ENCODE data around the gene CFAP221. TPM values are rescaled to one million over a fixed set of nuclear protein-coding genes. Genes with fewer than 3 reads are reported as not detected.

CFAP221 gene
- total RNA-seq, 1 donor from 2014 or later = not detected

- intact Hi-C loops (cut with DNase I) = no loop called here
- H3K27me3 ChIP-seq = no peaks in the 10 kb centered on the region
- TF ChIP-seq, protein P1, sequence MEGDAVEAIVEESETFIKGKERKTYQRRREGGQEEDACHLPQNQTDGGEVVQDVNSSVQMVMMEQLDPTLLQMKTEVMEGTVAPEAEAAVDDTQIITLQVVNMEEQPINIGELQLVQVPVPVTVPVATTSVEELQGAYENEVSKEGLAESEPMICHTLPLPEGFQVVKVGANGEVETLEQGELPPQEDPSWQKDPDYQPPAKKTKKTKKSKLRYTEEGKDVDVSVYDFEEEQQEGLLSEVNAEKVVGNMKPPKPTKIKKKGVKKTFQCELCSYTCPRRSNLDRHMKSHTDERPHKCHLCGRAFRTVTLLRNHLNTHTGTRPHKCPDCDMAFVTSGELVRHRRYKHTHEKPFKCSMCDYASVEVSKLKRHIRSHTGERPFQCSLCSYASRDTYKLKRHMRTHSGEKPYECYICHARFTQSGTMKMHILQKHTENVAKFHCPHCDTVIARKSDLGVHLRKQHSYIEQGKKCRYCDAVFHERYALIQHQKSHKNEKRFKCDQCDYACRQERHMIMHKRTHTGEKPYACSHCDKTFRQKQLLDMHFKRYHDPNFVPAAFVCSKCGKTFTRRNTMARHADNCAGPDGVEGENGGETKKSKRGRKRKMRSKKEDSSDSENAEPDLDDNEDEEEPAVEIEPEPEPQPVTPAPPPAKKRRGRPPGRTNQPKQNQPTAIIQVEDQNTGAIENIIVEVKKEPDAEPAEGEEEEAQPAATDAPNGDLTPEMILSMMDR (IDR thresholded peaks at IDR 0.05) = no peak
- no peak overlapping the region for H3K27ac ChIP-seq
- no peaks in the 10 kb centered on the region for H3K9me3 ChIP-seq
- H3K4me1 ChIP-seq = no peaks in the 10 kb centered on the region
- H3K36me3 ChIP-seq = peaks cover 3 to 12% of the 10 kb centered on the region in 2 donors
- no peak overlapping the region for H3K4me3 ChIP-seq
- DNase-seq (ENCODE audit: low spot score in 2 of 2) = no peak
Observed at GRCh38 chr2:119692954-119693353, 148.7 kb downstream of the CFAP221 start.

DNA sequence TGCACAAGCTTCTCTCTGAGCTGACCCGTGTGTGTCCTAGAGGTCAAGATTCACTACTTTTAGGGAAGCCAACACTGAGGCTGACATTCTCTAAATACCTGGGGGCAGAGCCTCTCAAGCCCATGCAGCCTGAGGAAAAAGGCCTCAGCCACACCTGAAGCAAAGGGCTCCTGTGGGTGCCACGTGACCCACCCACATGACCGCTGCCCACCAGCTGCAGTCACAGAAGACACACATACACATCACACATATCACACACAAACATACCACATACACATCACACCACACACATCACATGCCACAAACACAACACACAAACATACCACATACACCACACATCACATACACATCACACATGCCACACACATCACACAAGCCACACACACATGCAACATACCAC lies 149.3 kb downstream of the CFAP221 start:
- H3K36me3 ChIP-seq = peaks cover 3 to 6% of the 10 kb centered on the region in 2 donors
- H3K27me3 ChIP-seq = no peaks in the 10 kb centered on the region
- H3K27ac ChIP-seq = no peak overlapping the region
- intact Hi-C loops (cut with DNase I) = no loop called here
- no peaks in the 10 kb centered on the region for H3K9me3 ChIP-seq
- H3K4me1 ChIP-seq = no peaks in the 10 kb centered on the region
- no peak overlapping the region for H3K4me3 ChIP-seq
- TF ChIP-seq, protein P1 (IDR thresholded peaks at IDR 0.05) = no peak
- no peak for DNase-seq (ENCODE audit: low spot score in 2 of 2)

DNA sequence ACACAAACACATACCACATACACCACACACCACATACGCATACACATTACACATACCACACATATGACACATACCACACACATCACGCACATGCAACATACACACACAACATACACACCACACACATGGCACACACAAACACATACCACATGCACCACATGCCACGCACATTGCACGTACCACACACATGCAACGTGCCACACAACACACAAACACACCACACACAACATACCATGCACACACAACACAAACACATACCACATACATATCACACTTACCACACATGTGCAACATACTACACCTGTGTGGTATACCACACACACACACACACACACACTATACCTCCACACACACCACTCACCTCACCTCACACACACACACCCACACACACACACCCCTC lies 149.7 kb downstream of the CFAP221 start:
- no peak for DNase-seq (ENCODE audit: low spot score in 2 of 2)
- Histone ChIP-seq H3K27me3 (no peaks in the 10 kb centered on the region), H3K27ac (no peak overlapping the region), H3K9me3 (no peaks in the 10 kb centered on the region), H3K4me1 (no peaks in the 10 kb centered on the region), H3K36me3 (peaks cover 2 to 3% of the 10 kb centered on the region in 2 donors), H3K4me3 (no peak overlapping the region)
- intact Hi-C loops (cut with DNase I) = no loop called here
- TF ChIP-seq, protein P1 (IDR thresholded peaks at IDR 0.05) = no peak

DNA sequence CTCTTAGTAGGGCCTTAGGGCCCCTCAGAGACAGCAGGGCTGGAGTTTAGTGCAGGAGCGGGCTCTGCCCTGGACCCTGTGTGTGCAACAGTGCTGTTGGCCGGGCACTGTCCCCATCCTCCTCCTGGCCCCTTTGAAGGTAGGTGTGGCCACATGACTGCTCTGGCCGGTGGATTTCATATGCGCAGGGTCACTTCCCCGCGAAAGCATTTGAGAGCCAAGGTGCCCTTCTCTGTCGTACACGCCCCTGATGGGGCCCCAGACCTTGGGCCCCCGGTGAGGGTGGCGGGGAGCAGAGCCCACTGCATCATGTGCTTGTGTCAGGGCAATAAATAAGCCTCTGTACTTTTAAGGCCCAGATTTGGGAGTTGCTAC lies 150.2 kb downstream of the CFAP221 start:
- no peaks in the 10 kb centered on the region for H3K36me3 ChIP-seq
- H3K4me3 ChIP-seq = no peak overlapping the region
- H3K27me3 ChIP-seq = no peaks in the 10 kb centered on the region
- no peak overlapping the region for H3K27ac ChIP-seq
- intact Hi-C loops (cut with DNase I) = no loop called here
- no peaks in the 10 kb centered on the region for H3K9me3 ChIP-seq
- TF ChIP-seq, protein P1 (IDR thresholded peaks at IDR 0.05) = no peak
- no peak for DNase-seq (ENCODE audit: low spot score in 2 of 2)
- no peaks in the 10 kb centered on the region for H3K4me1 ChIP-seq

GRCh38 chr2:119694845-119695521 lies 150.7 kb downstream of the CFAP221 start:
- Histone ChIP-seq H3K27me3 (no peaks in the 10 kb centered on the region), H3K36me3 (no peaks in the 10 kb centered on the region), H3K4me1 (no peaks in the 10 kb centered on the region), H3K27ac (no peak overlapping the region), H3K9me3 (no peaks in the 10 kb centered on the region), H3K4me3 (no peak overlapping the region)
- intact Hi-C loops (cut with DNase I) = no loop called here
- TF ChIP-seq, protein P1 (IDR thresholded peaks at IDR 0.05) = no peak
- no peak for DNase-seq (ENCODE audit: low spot score in 2 of 2)

DNA sequence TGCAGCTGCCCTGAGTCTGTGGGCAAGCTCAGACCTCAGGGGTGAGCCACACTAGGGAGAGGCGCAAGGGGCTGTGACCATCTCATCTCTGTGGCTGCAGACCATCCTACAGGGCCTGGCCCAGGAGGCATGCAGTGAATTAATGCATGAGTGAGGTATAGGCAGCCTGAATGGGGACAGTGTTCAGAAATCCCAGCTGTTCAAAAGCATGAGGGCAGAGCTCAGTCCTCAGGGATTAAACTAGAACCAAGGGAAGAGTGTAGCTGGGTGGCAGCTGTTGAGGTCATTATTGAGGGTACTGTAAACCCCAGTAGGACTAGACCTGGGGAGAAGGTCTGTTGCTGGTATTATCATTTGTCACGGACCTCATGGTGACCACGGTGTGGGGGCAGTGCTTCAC lies 151.8 kb downstream of the CFAP221 start:
- no peak for DNase-seq (ENCODE audit: low spot score in 2 of 2)
- TF ChIP-seq, protein P1 (IDR thresholded peaks at IDR 0.05) = no peak
- no peaks in the 10 kb centered on the region for H3K27me3 ChIP-seq
- H3K27ac ChIP-seq = no peak overlapping the region
- intact Hi-C loops (cut with DNase I) = no loop called here
- H3K4me1 ChIP-seq = no peaks in the 10 kb centered on the region
- H3K4me3 ChIP-seq = no peak overlapping the region
- H3K36me3 ChIP-seq = no peaks in the 10 kb centered on the region
- no peaks in the 10 kb centered on the region for H3K9me3 ChIP-seq

All from ascending aorta (tissue), 2 donors.